Mucosa of rectum (tissue), 2 donors: ENCODE measurements around the gene SLC38A8.

ENCODE experiments used
- H3K27ac ChIP-seq, 2 donors: one replicate each; pipeline ENCODE4 v1.7.0; 2013; ENCODE audit warnings: inconsistent platforms in 2 of 2, low read depth in 2 of 2, low read length in 2 of 2
- H3K27me3 ChIP-seq, 2 donors: one replicate each; pipeline ENCODE4 v1.7.0; 2013; ENCODE audit warnings: low read length in 2 of 2; ENCODE audit not compliant: control insufficient read depth in 2 of 2, insufficient read depth in 2 of 2
- H3K36me3 ChIP-seq, 2 donors: one replicate each; pipeline ENCODE4 v1.7.0; 2013; ENCODE audit warnings: low read length in 2 of 2; ENCODE audit not compliant: control insufficient read depth in 2 of 2, insufficient read depth in 2 of 2
- H3K4me1 ChIP-seq, 2 donors: one replicate each; pipeline ENCODE4 v1.7.0; 2013; ENCODE audit warnings: low read length in 2 of 2, mild to moderate bottlenecking in 1 of 2; ENCODE audit not compliant: control insufficient read depth in 2 of 2, insufficient read depth in 2 of 2
- H3K4me3 ChIP-seq, 2 donors: one replicate each; pipeline ENCODE4 v1.7.0; 2013; ENCODE audit warnings: low read length in 2 of 2
- H3K9ac ChIP-seq, 2 donors: one replicate each; pipeline ENCODE4 v1.7.0; 2013; ENCODE audit warnings: low read length in 2 of 2, low read depth in 1 of 2, mild to moderate bottlenecking in 1 of 2
- H3K9me3 ChIP-seq, 2 donors: one replicate each; pipeline ENCODE4 v1.7.0; 2013; ENCODE audit warnings: low read length in 2 of 2; ENCODE audit not compliant: control insufficient read depth in 2 of 2
- donor health status: healthy.
- donor health status: Normal muscosa, but diverticular disease.

SLC38A8 gene

DNA sequence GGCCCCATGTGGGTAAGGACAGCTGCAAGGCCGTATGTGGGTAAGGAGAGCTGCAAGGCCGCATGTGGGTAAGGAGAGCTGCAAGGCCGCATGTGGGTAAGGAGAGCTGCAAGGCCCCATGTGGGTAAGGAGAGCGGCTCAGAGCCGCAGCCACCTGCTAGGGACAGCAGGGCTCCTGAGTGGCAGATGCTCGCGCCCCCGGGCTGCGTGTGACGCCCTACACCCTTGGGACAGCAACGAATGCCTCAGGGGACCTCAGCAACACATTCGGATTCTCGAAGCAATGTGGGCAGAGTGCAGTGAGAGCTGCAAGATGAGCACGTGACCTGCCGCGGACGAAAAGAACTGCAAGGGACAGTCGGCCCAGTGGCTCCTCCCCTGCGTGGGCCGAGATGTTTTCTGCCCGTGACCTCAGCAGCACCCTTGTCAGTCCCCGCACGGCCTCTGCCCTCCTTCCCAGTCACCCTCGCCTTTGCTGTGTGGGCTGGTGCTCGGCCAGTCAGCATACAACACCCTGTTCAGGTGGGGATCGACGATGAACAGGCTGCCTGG, 9.6 kb upstream of the SLC38A8 start:
- no peak overlapping the region for H3K27ac ChIP-seq
- H3K4me1 ChIP-seq = no peaks in the 10 kb centered on the region
- H3K9ac ChIP-seq = no peak overlapping the region
- no peak overlapping the region for H3K4me3 ChIP-seq
- H3K9me3 ChIP-seq = no peaks in the 10 kb centered on the region
- peaks cover 51 to 53% of the 10 kb centered on the region in 2 donors for H3K36me3 ChIP-seq
- no peaks in the 10 kb centered on the region for H3K27me3 ChIP-seq

DNA sequence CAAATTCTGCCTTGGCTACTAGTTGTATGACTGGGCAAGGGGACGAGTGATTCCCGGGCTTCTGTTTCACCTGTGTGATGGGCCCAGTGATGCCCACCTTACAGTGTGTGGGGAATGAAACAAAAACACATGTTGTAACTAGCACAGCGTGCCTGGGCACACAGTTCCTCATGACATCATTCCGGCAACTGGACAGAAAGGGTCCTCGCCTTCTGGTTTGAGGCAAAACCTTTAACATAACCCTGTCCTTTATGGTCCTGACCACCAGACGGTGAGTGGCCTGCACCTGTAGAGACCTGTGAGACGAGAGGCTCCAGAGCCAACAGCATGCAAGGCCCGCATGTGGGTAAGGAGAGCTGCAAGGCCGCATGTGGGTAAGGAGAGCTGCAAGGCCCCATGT, 7.7 kb upstream of the SLC38A8 start:
- H3K36me3 ChIP-seq = peaks cover 34 to 36% of the 10 kb centered on the region in 2 donors
- H3K9me3 ChIP-seq = no peaks in the 10 kb centered on the region
- no peaks in the 10 kb centered on the region for H3K4me1 ChIP-seq

DNA sequence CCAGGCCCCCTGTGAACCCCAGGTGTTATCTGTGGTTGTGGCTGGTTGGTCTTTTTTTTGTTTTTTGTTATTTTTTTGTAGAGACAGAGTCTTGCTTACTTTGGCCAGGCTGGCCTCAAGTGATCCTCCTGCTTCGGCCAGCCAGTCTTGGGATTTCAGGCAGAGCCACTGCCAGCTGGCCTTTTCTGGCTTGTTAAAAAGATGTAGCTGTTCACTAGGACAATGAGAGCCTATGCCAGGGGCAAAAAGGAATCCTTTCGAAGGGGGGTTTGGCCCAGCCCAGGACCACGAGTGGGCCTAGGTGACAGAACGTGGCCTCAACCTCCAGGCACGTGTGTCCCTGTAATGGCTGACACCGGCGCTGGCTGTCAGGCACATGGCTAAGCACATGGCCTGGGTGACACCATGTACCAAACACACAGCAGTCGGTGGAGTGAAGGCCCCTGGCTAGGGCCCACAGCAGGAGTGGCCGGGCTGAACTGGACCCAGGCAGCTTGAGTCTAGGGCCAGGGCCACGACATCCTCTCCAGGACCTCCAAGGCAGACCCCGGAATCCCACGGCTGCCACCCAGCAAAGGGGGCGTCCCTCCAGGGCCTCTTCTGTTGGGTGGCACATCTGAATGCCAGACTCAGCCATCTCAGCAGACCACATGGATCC, 6.9 kb upstream of the SLC38A8 start:
- Histone ChIP-seq H3K36me3 (peaks cover 26 to 28% of the 10 kb centered on the region in 2 donors), H3K27ac (no peak overlapping the region)

More for the DNA sequence above, 7.7 kb upstream of the SLC38A8 start:
- no peaks in the 10 kb centered on the region for H3K27me3 ChIP-seq
- no peak overlapping the region for H3K4me3 ChIP-seq
- H3K9ac ChIP-seq = no peak overlapping the region
- H3K27ac ChIP-seq = no peak overlapping the region

DNA sequence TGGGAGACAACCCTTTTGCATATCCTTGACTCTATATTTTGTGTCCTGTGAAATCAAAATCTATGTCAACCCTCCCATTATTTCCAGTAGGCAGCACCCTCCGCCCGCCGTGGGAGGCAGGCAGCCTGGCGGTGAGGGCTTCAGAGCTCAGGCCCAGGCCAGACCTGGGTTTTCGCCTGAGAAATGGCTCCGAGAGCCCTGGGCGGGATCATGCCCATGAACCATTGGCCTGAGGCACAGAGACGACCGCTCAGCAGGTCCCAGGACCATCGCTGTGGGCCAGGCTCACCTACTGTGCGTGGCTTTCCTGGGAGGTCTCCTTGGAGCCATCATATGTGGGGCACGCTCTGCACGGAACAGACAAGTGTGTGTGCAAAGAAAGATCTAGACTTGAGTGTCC, 6.3 kb upstream of the SLC38A8 start:
- Histone ChIP-seq H3K4me1 (no peaks in the 10 kb centered on the region), H3K36me3 (peaks cover 20 to 22% of the 10 kb centered on the region in 2 donors), H3K27ac (no peak overlapping the region)

More for the DNA sequence above, 6.9 kb upstream of the SLC38A8 start:
- H3K9me3 ChIP-seq = no peaks in the 10 kb centered on the region
- peaks cover 0 to 3% of the 10 kb centered on the region in 2 donors for H3K27me3 ChIP-seq
- H3K9ac ChIP-seq = no peak overlapping the region
- H3K4me3 ChIP-seq = no peak overlapping the region
- H3K4me1 ChIP-seq = no peaks in the 10 kb centered on the region

DNA sequence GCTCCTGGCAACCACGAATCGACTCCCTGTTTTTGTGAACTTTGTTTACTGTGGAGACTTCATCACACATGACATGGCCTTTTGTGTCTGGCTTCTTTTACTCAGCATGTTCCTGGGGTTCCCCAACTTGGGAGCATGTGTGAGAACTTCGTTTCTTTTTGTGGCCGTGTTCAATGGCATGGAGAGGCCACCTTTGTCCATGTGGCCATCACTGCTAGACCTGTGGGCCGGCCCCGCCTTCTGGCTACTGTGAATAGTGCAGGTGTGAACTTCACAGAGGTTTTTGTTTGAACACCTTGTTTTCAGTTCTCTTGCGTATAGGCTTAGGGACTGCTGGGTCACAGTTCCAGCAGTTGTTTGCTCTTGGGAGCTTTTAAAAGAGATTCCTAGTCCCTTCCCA, 5.7 kb upstream of the SLC38A8 start:
- H3K9me3 ChIP-seq = no peaks in the 10 kb centered on the region

More for the DNA sequence above, 6.3 kb upstream of the SLC38A8 start:
- Histone ChIP-seq H3K9ac (no peak overlapping the region), H3K27me3 (peaks cover 0 to 9% of the 10 kb centered on the region in 2 donors), H3K9me3 (no peaks in the 10 kb centered on the region), H3K4me3 (no peak overlapping the region)

DNA sequence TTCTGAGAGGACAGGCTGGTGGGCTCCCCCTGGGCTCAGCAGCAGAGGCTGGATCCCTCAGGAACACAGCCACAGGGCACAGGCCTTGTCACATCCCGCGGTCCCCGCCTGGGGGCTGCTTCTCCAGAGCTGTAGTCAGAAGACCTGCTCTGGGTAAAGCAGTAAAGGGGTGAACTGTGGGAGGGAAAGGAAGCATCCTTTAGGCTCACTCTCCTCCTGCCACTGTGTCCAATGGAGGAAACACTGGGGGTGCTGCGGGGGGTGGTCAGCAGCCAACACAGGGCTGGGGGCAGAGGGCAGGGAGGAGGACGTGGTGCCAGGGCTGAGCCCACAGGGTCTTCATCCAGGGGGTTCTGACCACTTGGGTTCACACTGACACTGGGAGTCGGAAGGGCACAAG, 5.0 kb upstream of the SLC38A8 start:
- Histone ChIP-seq H3K36me3 (peaks cover 8 to 14% of the 10 kb centered on the region in 2 donors), H3K9me3 (no peaks in the 10 kb centered on the region), H3K4me3 (no peak overlapping the region), H3K27ac (no peak overlapping the region), H3K27me3 (peaks cover 9 to 13% of the 10 kb centered on the region in 2 donors), H3K4me1 (no peaks in the 10 kb centered on the region), H3K9ac (no peak overlapping the region)

More for the DNA sequence above, 5.7 kb upstream of the SLC38A8 start:
- Histone ChIP-seq H3K4me1 (no peaks in the 10 kb centered on the region), H3K4me3 (no peak overlapping the region), H3K27ac (no peak overlapping the region), H3K36me3 (peaks cover 14 to 17% of the 10 kb centered on the region in 2 donors), H3K27me3 (peaks cover 4 to 13% of the 10 kb centered on the region in 2 donors), H3K9ac (no peak overlapping the region)

DNA sequence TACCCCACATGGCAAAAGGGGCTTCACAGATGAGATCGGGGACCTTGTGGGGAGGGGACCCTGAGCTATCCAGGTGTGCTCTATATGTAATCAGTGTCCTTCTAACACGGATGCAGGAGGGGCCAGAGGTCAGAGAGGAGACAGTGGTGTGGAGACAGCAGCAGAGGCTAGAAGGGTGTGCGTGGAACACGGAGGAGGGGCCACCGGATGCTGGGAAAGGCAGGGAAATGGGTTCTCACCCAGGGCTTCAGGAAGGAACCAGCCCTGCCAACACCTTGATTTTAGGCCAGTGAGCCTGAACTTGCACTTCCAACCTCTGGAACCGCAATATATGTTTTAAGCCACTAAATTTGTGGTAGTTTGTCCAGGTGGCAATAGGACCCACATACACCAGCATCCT, 4.6 kb upstream of the SLC38A8 start:
- Histone ChIP-seq H3K27ac (no peak overlapping the region), H3K4me3 (no peak overlapping the region), H3K4me1 (no peaks in the 10 kb centered on the region), H3K36me3 (peaks cover 5 to 10% of the 10 kb centered on the region in 2 donors), H3K27me3 (peaks cover 9 to 13% of the 10 kb centered on the region in 2 donors), H3K9ac (no peak overlapping the region), H3K9me3 (no peaks in the 10 kb centered on the region)

DNA sequence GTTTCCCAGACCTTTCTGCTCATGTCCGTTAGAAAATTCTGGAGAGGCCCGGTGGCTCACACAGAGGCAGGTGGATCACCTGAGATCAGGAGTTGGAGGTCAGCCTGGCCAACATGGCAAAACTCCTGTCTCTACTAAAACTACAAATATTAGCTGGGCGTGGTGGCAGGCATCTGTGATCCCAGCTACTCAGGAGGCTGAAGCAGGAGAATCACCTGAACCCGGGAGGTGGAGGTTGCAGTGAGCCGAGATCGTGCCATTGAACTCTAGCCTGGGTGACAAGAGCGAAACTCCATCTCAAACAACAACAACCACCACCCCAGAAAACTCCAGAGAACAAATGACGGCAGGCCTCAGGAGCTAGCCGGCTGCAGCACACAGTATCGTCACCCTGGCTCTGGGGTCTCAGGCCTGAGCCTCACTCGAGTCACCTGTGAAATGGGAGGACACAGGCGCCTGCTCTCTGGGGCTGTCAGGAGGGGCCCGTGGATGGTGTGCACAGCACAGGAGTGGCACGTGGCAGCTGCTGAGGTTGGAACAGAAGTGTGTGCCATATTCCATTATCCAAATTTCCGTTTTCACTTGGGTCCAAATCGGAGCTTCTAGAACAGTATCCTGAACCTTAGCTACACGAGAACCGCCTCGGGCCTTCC, 3.3 kb upstream of the SLC38A8 start:
- H3K4me3 ChIP-seq = no peak overlapping the region
- no peaks in the 10 kb centered on the region for H3K9me3 ChIP-seq
- peaks cover 3 to 7% of the 10 kb centered on the region in 2 donors for H3K36me3 ChIP-seq
- H3K9ac ChIP-seq = no peak overlapping the region
- peaks cover 9 to 18% of the 10 kb centered on the region in 2 donors for H3K27me3 ChIP-seq
- H3K4me1 ChIP-seq = no peaks in the 10 kb centered on the region
- no peak overlapping the region for H3K27ac ChIP-seq

DNA sequence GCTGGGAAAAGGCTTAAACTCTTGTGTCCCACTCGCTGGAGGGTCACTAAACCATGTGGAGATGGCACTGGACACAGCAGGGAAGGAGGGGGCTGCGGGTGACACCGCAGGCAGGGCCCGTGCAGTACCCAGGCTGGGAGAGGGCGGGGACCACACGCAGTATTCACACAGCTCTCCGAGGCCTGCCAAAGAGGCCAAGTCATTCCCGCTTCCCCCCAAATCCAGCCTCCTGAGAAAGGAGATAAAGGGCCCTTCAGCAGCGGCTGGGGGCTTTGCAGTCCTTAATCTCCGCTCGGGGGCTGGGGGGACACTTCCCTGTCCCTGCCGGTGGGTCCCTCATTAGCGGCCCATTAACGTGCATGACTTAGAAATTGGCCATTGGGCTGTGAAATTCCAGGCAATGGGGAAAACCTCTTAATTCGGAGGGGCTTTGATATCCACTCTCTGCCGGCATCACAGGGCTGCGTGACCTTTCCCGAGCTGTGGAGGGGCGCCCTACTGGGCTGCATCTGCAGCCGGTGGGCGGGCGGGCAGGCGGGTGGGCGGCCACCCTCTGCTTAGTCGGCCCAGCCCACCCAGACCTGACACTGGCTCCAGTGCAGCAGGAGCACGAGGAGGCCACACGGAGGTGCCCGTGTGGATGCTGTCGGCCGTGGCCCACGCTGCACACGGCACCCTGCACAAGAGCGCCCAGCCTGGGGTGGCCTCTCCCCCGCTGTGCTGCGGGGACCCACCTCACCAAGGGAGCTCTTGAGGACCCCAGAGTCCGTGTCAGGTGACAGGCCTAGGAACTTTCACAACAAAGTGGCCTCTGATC, 2.6 kb upstream of the SLC38A8 start:
- Histone ChIP-seq H3K27ac (no peak overlapping the region), H3K4me3 (no peak overlapping the region), H3K36me3 (peaks cover 3 to 4% of the 10 kb centered on the region in 2 donors), H3K9ac (no peak overlapping the region), H3K9me3 (no peaks in the 10 kb centered on the region), H3K4me1 (no peaks in the 10 kb centered on the region), H3K27me3 (peaks cover 9 to 18% of the 10 kb centered on the region in 2 donors)

DNA sequence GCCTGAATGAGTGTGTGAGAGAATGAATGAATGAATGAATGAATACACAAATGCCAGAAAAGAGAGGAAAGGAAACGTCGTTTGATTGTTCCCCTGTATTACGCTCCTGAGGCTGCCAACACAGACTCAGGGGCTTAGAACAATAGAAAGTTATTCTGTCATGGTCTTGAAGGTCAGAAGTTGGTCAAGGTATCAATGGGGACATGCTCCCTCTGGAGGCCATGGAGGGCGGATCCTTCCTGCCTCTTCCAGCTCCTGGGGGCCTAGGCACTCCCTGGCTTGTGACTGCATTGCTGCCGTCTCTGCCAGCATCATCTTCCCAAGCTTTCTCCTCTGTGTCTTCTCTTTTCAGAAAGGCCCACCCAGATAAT, 1.5 kb upstream of the SLC38A8 start:
- Histone ChIP-seq H3K36me3 (no peaks in the 10 kb centered on the region), H3K27me3 (peaks cover 9 to 18% of the 10 kb centered on the region in 2 donors), H3K9me3 (no peaks in the 10 kb centered on the region), H3K27ac (no peak overlapping the region), H3K4me3 (no peak overlapping the region), H3K9ac (no peak overlapping the region), H3K4me1 (no peaks in the 10 kb centered on the region)
